ENCODE measurements around the gene NDE1. TPM values are rescaled to one million over a fixed set of nuclear protein-coding genes. Genes with fewer than 3 reads are reported as not detected.

NDE1 gene
- total RNA-seq, 1 donor from 2014 or later = 31.4 TPM

GRCh38 chr16:15751940-15752339 lies 101.9 kb downstream of the NDE1 start:
- Histone ChIP-seq H3K36me3 (ENCODE audit: control insufficient read depth, insufficient read depth, low read length) (no peaks in the 10 kb centered on the region), H3K4me3 (ENCODE audit: low read depth, low read length) (no peak overlapping the region), H3K27me3 (ENCODE audit: control insufficient read depth, insufficient read depth, low read length) (no peaks in the 10 kb centered on the region)
- no peak for TF ChIP-seq CTCF (IDR thresholded peaks at IDR 0.05; ENCODE audit: insufficient read depth, low read length, poor library complexity, severe bottlenecking)
- DNase-seq (ENCODE audit: low read depth) = no peak

- Histone ChIP-seq H3K4me3 (ENCODE audit: low read depth, low read length) (no peak overlapping the region), H3K27me3 (ENCODE audit: control insufficient read depth, insufficient read depth, low read length) (no peaks in the 10 kb centered on the region), H3K36me3 (ENCODE audit: control insufficient read depth, insufficient read depth, low read length) (no peaks in the 10 kb centered on the region)
- DNase-seq (ENCODE audit: low read depth) = no peak
- no peak for TF ChIP-seq CTCF (IDR thresholded peaks at IDR 0.05; ENCODE audit: insufficient read depth, low read length, poor library complexity, severe bottlenecking)
Measured at GRCh38 chr16:15752717-15753488, 102.9 kb downstream of the NDE1 start.

GRCh38 chr16:15754821-15755534 lies 104.9 kb downstream of the NDE1 start:
- H3K4me3 ChIP-seq (ENCODE audit: low read depth, low read length) = no peak overlapping the region
- TF ChIP-seq CTCF (IDR thresholded peaks at IDR 0.05; ENCODE audit: insufficient read depth, low read length, poor library complexity, severe bottlenecking) = no peak

GRCh38 chr16:15757077-15757386 lies 107.0 kb downstream of the NDE1 start:
- no peak for TF ChIP-seq CTCF (IDR thresholded peaks at IDR 0.05; ENCODE audit: insufficient read depth, low read length, poor library complexity, severe bottlenecking)
- H3K27me3 ChIP-seq (ENCODE audit: control insufficient read depth, insufficient read depth, low read length) = no peaks in the 10 kb centered on the region
- no peak overlapping the region for H3K4me3 ChIP-seq (ENCODE audit: low read depth, low read length)
- DNase-seq (ENCODE audit: low read depth) = no peak
- no peaks in the 10 kb centered on the region for H3K36me3 ChIP-seq (ENCODE audit: control insufficient read depth, insufficient read depth, low read length)

More at GRCh38 chr16:15754821-15755534, 104.9 kb downstream of the NDE1 start:
- H3K36me3 ChIP-seq (ENCODE audit: control insufficient read depth, insufficient read depth, low read length) = no peaks in the 10 kb centered on the region
- H3K27me3 ChIP-seq (ENCODE audit: control insufficient read depth, insufficient read depth, low read length) = no peaks in the 10 kb centered on the region
- no peak for DNase-seq (ENCODE audit: low read depth)

GRCh38 chr16:15757630-15758251 lies 107.7 kb downstream of the NDE1 start:
- no peaks in the 10 kb centered on the region for H3K36me3 ChIP-seq (ENCODE audit: control insufficient read depth, insufficient read depth, low read length)
- TF ChIP-seq CTCF (IDR thresholded peaks at IDR 0.05; ENCODE audit: insufficient read depth, low read length, poor library complexity, severe bottlenecking) = no peak
- H3K27me3 ChIP-seq (ENCODE audit: control insufficient read depth, insufficient read depth, low read length) = no peaks in the 10 kb centered on the region
- no peak overlapping the region for H3K4me3 ChIP-seq (ENCODE audit: low read depth, low read length)
- DNase-seq (ENCODE audit: low read depth) = no peak

Measured in kidney epithelial cell (primary cell).